GM19023 (cell line): ENCODE measurements around the gene ZNF362.

Experiments used
- ATAC-seq: cut with Tn5 transposase; IDR thresholded peaks from one replicate; pipeline ENCODE4 v1.9.1; 2021; ENCODE audit warnings: mild to moderate bottlenecking, moderate library complexity; ENCODE audit not compliant: unreplicated experiment

ZNF362 gene

GRCh38 chr1:33323663-33324477 lies 67.6 kb downstream of the ZNF362 start:
- no peak for ATAC-seq

- no peak for ATAC-seq
These were observed 68.6 kb downstream of the ZNF362 start for GRCh38 chr1:33324677-33325575.

- no peak for ATAC-seq
These were observed 70.5 kb downstream of the ZNF362 start for GRCh38 chr1:33326785-33327184.

- no peak for ATAC-seq
These were observed 71.5 kb downstream of the ZNF362 start for GRCh38 chr1:33327587-33328325.

- ATAC-seq = no peak
These were observed 72.5 kb downstream of the ZNF362 start for GRCh38 chr1:33328817-33329216.

- no peak for ATAC-seq
These were observed 73.5 kb downstream of the ZNF362 start for GRCh38 chr1:33329600-33330305.

GRCh38 chr1:33330361-33330890 lies 74.1 kb downstream of the ZNF362 start:
- no peak for ATAC-seq

- no peak for ATAC-seq
These were observed 74.6 kb downstream of the ZNF362 start for GRCh38 chr1:33330906-33331305.

GRCh38 chr1:33331444-33332356 lies 75.4 kb downstream of the ZNF362 start:
- ATAC-seq = no peak

- ATAC-seq = no peak
These were observed 76.1 kb downstream of the ZNF362 start for GRCh38 chr1:33332357-33332789.

GRCh38 chr1:33332881-33333280 lies 76.6 kb downstream of the ZNF362 start:
- ATAC-seq = no peak

GRCh38 chr1:33334081-33334552 lies 77.8 kb downstream of the ZNF362 start:
- ATAC-seq = no peak

GRCh38 chr1:33335020-33335419 lies 78.7 kb downstream of the ZNF362 start:
- ATAC-seq = no peak

GRCh38 chr1:33336580-33336979 lies 80.3 kb downstream of the ZNF362 start:
- no peak for ATAC-seq

GRCh38 chr1:33337441-33337840 lies 81.1 kb downstream of the ZNF362 start:
- ATAC-seq = no peak

GRCh38 chr1:33338048-33338439 lies 81.8 kb downstream of the ZNF362 start:
- no peak for ATAC-seq

- ATAC-seq = no peak
These were observed 82.3 kb downstream of the ZNF362 start for GRCh38 chr1:33338440-33339211.

- no peak for ATAC-seq
These were observed 83.1 kb downstream of the ZNF362 start for GRCh38 chr1:33339413-33339812.
